HG03280 (cell line): ENCODE results near the gene KCNN4.
A peak's percentile ranks its signal among the peaks of the same experiment; 100 is the strongest.
"Not testable (repeated sequence)": the region's sequence is repeated elsewhere in the genome, so short reads cannot be mapped to it uniquely, and the experiment has no call there.

ENCODE experiments used
- ATAC-seq: cut with Tn5 transposase; IDR thresholded peaks from one replicate; pipeline ENCODE4 v1.9.1; 2021; ENCODE audit warnings: mild to moderate bottlenecking, moderate library complexity; ENCODE audit not compliant: unreplicated experiment

Gene KCNN4

DNA sequence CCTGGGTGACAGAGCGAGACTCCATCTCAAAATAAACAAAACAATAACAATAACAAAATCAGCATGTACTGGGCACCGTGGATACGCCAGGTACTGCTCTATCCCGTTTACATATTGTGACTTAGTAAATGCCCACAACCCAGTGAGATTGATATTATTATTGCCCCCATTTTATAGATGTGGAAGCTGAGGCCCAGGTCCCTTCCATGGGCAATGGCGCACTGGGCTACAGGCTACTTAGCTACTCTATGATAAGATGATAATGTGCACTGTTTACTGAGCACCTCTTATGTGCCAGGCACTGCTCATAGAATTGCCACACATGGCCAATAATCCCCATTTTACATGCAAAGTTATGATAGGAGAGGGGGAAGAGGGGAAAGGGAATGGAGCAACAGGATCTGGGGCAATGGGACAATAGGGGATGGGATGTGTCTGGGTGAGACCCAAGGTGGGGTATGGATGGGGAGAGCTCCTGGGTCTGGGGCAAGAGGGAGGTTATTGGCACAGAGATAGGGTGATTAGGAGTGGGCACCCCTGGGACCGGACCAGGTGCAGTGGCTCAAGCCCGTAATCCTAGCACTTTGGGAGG, 5.4 kb downstream of the KCNN4 start:
- ATAC-seq: no peak

DNA sequence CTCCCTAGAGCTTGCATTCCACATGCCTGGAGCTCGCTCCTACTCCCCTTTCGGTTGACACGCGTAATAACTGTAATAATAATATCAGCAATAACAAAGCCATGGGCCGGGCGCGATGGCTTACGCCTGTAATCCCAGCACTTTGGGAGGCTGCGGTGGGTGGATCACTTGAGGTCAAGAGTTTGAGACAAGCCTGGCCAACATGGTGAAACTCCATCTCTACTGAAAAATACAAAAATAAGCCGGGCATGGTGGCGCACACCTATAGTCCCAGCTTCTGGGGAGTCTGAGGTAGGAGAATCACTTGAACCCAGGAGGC, 5.9 kb downstream of the KCNN4 start:
- not testable (repeated sequence) for ATAC-seq

- no peak for ATAC-seq
Observed at GRCh38 chr19:43774103-43774939, 6.5 kb downstream of the KCNN4 start.

DNA sequence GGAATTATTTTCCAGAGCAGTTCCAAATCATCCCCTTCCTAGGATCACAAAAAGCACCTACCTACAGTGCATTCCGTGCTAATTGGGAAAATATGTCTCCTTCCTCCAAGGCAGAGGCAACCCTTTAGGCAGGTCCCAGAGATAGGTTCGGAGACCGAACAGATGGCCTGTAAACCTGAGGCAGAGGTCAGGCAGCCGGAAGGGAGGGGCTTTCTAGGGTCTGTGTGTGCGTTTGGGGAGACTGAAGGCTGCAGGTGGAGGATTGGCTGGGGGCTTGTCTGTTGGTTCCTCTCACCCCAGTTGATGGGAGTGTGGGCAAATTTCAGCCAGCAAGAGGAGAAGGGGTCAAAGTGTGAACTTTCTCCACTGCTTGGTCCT, 7.1 kb downstream of the KCNN4 start:
- ATAC-seq: no peak

DNA sequence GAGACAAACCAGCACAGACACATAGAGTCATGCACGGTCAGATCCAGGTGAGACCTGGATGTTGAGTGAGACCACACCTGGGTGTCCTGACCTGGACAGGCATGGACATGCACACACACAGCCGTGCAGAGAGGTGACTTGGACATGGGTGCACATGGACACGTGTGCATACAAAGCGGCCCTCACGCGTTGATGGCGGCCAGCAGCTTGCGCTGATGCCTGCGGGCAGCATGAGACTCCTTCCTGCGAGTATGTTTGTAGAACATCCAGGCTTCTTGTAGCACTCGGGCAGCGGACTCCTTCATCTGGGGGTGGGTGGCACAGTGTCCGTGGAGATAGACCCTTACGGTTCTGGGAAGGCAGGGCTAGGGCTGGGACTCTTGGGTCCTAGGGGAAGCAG, 11.5 kb downstream of the KCNN4 start:
- ATAC-seq: no peak

DNA sequence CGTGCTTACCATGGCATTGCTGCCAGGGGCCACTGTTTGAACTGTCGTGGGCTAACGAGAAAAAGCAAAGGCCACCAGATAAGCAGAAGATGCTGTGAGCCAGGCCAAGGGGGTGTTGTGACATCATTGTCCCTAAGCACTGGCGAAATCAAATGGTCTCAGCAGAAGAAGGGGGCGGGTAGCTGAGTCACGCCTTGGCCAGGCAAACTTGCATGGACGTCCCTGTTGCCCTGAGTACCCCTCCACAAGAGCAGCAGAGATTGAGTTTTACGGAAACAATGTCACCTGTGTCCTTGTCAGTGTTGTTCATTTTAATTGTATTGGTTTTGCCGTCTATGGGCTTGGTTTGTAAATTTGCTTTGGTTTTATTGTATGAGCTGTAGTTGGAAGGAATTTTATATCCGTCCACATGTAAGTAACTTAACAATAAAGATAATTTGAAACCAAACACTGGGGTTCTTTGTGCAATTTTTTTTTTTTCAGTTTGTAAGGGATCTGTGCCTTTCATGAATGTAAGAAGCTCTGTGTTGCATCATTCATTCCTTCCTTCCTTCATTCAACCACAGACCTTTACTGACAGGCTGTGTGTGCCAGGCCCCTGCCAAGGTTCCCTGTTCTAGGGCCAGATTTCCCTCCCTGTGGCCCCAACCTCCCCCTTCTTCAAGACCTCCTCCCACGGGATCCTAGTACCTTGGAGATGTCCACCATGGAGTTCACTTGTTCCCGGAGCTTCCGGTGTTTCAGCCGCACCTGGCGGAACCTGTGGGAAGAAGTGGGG, 12.3 kb downstream of the KCNN4 start:
- no peak for ATAC-seq

DNA sequence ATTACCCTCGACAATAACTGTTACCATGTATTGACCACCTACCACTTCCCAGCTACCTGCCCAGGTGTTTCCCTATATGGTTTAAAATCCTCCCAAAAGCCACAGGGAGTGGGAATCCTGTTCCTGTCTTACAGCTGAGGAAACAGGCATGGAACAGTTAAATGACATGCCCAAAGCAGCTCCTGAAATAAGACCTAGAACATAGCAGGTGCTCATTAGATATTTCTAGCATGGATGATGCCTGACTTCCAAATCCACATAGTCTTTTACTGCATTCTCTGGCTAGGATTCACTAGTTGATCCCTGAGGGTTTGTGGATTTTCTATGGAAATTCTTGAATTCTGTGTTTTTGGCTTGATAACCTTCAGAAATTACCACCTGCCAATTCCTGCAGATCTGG, 13.0 kb downstream of the KCNN4 start:
- no peak for ATAC-seq

DNA sequence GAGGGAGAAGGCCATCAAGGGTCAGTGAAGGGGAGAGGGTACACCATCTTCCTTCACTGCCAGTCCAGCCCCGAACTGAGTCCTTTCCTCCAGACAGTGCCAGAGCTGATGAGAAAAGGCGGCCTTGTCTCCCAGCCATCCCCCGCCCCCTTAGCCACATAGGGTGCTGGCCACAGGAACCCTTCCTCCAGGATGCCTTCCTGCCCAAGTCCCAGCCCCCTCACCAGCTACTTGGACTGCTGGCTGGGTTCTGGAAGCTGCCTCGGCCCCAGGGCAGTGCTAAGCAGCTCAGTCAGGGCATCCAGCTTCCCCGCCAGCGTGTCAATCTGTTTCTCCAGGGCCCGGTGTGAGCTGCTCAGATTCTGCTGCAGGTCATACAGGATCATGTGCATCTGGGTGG, 13.5 kb downstream of the KCNN4 start:
- no peak for ATAC-seq

GRCh38 chr19:43766755-43767043, 14.1 kb downstream of the KCNN4 start:
- ATAC-seq: no peak

GRCh38 chr19:43765109-43765876, 15.5 kb downstream of the KCNN4 start:
- ATAC-seq: peak; percentile 62

- ATAC-seq: not testable (repeated sequence)
Observed at GRCh38 chr19:43764684-43765083, 16.1 kb downstream of the KCNN4 start.

- no peak for ATAC-seq
Observed at GRCh38 chr19:43763473-43763939, 17.3 kb downstream of the KCNN4 start.

- no peak for ATAC-seq
Observed at GRCh38 chr19:43762814-43763213, 18.0 kb downstream of the KCNN4 start.

DNA sequence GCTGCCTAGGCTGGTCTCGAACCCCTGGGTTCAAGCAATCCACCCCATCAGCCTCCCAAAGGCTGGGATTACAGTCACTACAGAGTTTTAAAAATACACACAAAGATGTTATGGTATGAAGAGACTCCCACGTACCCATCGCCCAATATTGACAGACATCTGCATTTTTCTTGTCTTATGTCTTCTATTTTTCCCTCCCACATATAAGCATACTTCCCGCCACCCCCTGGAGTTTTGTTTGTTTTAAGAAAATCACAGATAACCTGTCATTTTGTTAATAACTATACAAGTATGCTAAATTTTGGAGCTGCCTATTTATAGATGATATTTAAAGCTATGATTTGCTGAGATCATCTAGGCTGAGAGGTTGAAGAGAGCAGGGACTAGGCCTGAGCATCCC, 19.8 kb downstream of the KCNN4 start:
- no peak for ATAC-seq

- no peak for ATAC-seq
Observed at GRCh38 chr19:43759515-43759914, 21.3 kb downstream of the KCNN4 start.

- ATAC-seq: no peak
Observed at GRCh38 chr19:43755256-43755801, 25.4 kb downstream of the KCNN4 start.

GRCh38 chr19:43754503-43755255, 26.1 kb downstream of the KCNN4 start, which contains the start of gene SMG9:
TSS of gene SMG9 (minus strand) at chr19:43754962. CDS start at chr19:43750741, 4,221 bp downstream.
- ATAC-seq: peak; percentile 66

DNA sequence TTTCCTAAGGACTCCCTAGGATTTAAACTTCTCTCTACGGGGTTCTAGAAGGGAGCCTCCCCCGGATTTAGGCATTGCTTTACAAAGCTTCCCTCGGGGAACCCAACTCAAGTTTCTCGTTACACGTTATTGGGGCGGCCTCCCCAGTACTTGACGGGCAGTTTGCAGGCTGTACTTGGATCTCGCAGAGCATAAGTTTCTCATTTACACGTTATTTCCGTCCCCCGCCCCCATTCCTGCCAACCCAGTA, 26.6 kb downstream of the KCNN4 start:
- no peak for ATAC-seq

- ATAC-seq: no peak
Observed at GRCh38 chr19:43752287-43752875, 28.4 kb downstream of the KCNN4 start.
